ENCODE results near the gene CCDC71L.

Gene CCDC71L

DNA sequence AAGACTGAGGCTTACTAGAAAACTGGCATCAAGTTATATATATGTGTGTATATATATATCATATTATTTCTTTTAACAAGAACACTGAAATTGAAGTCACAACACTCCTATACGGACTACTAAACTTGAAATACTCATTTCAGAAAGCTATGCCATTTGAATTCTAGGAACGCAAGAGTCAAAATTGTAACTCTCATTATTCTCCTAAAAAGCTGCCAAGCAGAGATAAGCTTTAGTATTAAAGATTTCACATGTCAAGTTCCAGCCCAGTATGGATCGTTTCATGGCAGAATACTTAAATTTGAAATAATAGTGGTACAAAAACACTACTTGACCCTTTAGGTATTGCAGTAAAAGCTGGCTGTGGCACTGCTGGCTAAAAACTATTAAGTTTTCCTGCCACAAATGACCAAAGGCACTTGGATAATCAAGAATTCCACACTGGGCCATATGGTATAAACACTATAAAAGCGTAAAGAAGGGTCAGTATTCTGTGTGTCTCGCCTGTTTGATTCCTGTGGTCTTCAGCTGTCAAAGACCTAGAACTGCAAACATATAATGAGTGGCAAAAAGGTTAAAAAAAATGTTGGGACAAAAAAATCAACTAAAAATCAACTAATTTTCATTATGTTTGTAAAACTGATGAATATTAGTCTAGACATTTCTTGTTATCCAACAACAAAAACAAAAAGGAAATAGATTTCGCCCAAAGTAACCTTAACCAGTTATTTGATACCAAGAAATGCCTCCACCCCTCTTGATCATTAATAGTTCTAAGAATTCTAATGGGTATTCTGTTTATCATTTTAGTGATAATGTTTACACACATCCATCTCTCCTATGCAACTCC, 2.4 kb downstream of the CCDC71L start:
- no peak for DNase-seq

DNA sequence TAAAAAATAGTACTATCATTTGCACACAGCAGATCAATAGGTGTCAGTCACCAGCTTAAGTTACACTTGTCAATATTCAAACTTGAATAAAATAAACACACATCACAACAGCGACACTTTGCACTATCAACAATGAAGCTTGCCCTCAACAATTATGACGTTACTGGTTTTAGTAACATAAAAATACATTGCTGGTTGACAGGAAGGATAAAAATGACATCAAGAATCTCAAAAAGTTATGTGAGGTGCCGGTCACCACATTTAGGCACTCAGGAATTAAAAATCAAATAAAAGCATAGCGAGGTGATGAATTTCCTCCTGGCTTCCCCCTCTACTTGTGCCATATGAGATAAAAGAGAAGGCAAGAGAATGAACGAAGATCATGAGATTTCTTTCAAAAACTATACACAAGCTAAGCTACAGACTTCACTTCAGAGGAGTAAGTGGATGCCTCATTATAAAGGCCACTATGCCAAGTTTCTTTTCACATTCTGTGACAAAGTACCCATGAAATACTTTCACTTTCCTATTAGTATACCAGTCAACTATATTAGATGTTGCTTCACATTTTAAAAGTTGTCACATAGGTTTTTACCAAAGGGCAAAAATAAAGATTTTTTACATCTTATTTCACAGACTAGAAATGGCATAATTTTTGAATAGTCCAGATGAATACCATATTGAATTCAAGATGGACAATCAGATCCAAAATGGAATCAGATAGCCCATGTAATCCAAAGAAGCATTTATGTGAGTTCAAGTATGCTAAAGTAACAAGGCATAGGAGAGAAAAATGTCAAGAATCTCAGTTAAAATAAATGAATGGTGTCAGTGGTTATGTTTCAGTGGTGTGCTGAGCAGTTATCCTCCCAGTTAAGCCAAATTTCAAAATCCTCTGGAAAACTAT, 3.6 kb downstream of the CCDC71L start:
- DNase-seq: no peak

DNA sequence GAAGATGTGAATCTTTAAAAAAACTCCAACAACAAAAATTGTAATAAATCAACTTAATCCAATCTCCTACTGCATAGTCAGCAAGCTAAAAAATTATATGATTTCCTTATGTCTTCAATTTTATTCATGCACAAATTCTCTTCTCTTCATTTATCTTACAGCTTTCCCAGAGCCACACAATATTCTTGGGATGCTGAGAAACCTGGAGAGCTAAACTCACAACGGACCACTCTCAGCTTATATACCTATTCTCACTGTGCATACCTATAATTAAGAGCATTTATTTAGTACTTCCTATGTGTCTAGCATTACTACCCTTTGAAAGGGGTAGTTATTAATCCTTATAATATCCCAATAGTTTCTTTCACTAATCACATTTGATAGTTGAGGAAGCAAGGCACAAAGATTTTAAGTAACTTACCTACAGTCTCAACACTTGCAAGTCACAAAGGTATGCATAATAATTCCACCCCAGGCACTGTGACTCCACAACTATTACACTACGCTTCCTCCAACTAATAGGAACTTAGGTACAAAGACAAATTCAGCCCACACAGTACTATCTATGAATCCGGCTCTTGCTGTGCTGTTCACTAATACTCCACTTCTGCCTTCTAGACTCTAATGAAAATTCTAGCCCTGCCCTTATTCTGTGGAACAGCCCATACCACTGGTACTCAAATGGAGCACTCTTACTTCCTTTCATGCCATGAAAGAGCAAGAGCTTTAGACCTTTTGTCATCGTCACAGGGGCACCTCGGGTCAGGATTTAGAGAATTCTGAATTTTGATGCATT, 5.1 kb downstream of the CCDC71L start:
- DNase-seq: no peak

DNA sequence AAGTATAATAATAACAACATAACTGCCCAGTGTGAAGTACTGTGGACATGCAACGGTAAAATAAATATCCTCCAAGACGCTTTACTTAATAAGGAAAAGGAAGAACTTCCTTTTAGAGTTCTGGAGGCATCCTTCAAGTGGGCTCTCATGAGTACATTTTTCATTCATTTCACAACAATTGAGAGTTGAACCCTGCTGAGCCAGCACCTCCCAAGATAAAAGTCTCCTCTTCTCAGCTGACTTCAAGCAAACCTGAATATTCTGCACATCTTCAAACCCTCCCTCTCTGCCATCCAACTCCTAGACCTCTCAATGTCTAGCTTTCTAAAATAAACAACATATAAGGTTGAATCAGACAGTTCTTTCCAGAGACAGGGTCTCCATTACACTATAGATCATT, 7.5 kb downstream of the CCDC71L start:
- DNase-seq: no peak

- DNase-seq: no peak
Observed at GRCh38 chr7:106652909-106653308, 8.0 kb downstream of the CCDC71L start.

- no peak for DNase-seq
Observed at GRCh38 chr7:106652092-106652491, 8.9 kb downstream of the CCDC71L start.

DNA sequence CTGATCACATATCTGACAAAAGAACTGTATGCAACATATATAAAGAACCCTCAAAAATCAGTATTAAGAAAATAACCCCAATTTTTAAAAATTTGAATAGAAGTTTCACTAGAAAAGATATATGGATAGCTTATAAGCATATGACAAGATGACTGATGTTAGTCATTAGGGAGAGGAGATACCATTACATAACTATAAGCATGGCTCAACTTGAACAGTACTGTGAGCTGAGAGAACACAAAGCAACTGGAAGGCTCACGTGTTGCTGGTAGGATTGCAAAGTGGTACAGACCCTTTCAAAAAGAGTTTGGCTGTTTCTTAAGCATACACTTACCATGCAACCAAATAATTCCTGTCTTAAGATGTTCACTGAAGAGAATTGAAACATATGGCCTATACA, 14.7 kb downstream of the CCDC71L start:
- no peak for DNase-seq

DNA sequence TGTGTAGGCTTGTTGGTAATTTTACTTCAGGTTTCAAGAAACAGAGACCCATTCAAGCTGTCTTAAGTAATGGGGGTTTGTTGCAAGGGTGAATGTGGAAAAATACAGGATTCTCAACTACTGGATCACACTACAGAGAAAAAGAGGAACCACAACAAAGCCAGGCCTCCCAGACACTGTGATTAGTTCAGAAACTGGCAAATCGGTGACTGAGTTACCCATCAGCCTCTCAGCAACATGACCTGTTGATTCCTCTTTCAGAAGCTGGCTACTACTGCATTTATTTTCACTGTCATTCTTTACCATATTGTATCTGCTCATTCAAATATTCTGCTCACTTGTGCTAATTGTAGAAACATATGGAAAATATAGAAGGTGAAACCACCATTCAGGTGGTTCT, 16.0 kb downstream of the CCDC71L start:
- no peak for DNase-seq

DNA sequence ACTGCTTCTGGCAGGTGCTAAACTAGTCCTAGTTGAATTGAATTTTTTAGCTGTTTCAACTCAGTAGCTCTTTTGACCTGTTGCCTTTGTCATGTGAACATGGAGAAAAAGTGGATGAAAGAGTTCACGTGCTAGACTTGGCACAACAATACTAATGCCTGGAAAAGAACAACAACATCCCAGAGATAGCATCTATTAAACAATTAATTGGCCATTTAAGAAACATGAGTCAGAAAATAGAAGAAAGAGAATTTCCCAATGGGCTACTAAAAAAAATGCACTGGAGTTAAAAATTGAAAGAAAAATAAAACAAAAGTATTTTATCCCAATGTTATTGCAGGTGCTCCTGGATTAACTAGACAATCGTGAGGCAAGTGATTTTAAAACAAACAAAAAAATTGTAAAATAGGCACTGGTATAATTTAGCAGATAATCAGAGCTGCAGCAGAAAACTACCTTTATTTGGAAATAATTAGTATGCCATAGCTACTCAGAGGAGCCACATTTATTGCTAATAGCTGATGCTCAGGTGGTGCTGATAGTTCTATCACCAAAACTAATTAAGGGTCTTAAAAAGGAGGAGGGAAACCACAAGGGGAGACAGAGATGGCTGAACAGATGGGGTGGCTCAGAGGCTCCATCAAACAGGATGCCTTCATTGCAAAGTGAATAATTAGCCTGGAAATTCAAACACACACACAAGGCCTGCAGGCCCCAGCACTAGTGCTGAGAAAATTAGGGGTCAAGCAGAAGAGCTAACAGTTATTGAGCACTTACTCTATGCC, 17.6 kb downstream of the CCDC71L start:
- DNase-seq: no peak

DNA sequence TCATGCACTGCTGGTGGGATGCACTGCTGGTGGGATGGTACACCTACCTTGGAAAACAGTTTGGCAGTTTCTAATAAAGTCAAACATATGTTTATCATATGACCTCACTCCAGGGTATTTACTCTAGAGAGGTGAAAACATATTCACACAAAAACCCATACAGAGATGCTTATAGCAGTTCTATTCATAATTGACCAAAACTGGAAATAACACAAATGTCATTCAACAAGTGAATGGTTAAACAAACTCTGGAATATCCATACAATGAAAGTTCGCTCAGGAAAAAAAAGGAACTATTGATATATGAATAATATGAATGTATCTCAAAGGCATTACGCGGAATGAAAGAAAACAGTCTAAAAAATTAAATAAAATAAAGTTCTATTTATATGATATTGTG, 19.5 kb downstream of the CCDC71L start:
- no peak for DNase-seq

DNA sequence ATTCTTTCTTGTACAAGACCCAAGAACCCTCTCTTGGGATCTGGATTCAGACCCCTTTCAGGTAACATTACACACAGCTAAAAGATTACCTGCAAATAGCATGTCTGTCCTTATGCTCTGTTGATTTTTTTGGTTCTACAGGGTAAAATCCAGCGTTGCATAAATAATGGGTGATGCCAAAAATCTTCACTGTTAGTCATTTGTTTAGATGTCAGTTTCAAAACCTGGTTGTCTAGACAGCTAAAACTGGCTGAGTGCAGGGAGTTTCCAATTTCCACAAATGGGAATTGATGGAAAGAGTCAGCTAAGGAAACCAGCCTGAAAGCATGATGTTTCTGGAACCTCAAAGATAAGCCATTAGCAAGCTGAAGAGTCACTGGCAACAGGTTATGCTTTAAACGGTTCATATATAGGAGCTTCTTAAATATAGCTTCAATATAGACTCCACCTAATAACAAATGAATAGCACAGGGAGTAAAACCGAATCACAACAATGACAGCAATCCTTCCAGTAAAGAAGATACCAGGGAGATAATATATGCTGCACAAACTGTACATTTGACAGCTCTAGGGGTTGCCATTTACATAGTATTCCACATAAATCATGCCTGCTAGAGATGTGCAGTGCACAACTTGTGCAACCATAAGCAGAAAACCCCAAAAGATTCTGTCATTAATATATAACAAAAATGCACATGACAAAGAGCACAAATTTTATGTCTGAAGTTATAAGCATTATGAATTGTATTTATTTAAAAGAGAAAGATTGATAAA, 20.4 kb downstream of the CCDC71L start:
- no peak for DNase-seq

- no peak for DNase-seq
Observed at GRCh38 chr7:106639476-106640334, 21.3 kb downstream of the CCDC71L start.

GRCh38 chr7:106635411-106635810, 25.5 kb downstream of the CCDC71L start:
- DNase-seq: no peak

- no peak for DNase-seq
Observed at GRCh38 chr7:106634958-106635357, 26.0 kb downstream of the CCDC71L start.

- no peak for DNase-seq
Observed at GRCh38 chr7:106630648-106631047, 30.3 kb downstream of the CCDC71L start.

- no peak for DNase-seq
Observed at GRCh38 chr7:106629516-106629915, 31.4 kb downstream of the CCDC71L start.

DNA sequence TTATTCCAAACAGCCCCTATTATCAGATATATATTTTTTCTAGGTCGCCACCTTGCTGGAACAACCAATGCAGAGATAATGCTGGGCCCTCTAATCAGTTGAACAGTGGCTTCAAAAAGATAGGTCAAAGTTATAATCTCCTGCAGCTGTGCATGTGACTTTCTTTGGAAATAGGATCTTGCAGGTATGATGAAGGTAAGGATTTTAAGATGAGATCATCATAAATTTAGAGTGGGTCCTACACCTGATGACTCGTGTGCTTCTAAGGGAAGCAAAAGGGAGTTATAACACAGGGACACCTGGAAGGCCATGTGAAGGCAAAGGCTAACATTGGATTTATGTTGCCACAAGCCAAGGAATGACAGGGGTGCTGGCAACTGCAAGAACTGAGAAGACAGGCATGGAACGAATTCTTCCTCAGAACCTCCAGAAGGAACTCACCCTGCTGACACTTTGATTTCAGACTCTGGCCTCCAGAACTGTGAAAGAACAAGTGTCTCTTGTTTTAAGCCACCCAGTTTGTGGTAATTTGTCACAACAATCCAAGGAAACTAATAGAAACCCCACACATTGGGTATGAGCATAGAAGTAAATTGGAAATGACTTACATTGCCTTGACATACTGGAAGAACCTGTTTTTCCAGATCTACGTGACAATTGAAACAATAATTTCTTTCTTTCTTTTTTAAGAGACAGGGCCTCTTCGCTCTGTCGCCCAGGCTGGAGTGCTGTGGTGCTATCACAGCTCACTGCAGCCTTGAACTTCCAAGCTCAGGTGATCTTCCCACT, 34.4 kb downstream of the CCDC71L start:
- no peak for DNase-seq

GRCh38 chr7:106625678-106626301, 35.2 kb downstream of the CCDC71L start:
- DNase-seq: no peak

GRCh38 chr7:106623853-106624252, 37.1 kb downstream of the CCDC71L start:
- DNase-seq: no peak

Measured in NCI-H2081 treated with DMSO at 0.1 percent for 48 hours (cell line).